ENCODE data around the gene DUSP7. TPM values are rescaled to one million over a fixed set of nuclear protein-coding genes. Genes with fewer than 3 reads are reported as not detected.

The DUSP7 gene
- polyA plus RNA-seq, 1 of the 3 experiments (the other 2 are of a cell fraction) = 25.8 TPM

DNA sequence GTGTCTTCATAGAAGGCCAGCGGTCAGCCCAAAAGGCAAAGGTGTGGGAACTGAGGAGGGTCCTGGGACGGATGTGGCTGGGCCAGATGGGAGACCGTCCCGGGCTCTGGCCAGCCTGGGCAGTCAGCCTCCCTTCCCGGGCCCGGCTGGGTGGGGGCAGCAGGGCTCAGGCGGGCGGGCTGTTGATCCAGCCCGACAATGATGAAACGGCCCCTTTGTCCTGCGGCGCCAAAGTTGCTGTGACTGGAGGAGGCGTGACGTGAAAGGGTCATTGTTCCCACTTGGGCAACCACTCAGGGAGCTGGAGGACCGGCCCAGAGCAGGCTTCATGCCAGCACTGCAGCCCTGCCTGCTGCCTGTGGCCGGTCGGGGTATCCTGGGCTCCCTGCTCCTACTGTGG is 16.5 kb downstream of the DUSP7 start:
- CTCF ChIA-PET = interaction anchor here (1.4 to 29.9 kb wide), 7 partner anchors 11 to 84 kb away, joined by 4 to 983 read pairs (median 24); partner anchors contain the start of genes ABHD14B and DUSP7
- WGBS (ENCODE audit: low lambda C conversion rate) = 93% methylated on average over 12 of the region's 17 CpGs
- POLR2A ChIA-PET = interaction anchor here (3.3 to 7.2 kb wide), 3 partner anchors 11 to 34 kb away, joined by 26 to 218 read pairs (median 60); no protein-coding TSS in a partner anchor

DNA sequence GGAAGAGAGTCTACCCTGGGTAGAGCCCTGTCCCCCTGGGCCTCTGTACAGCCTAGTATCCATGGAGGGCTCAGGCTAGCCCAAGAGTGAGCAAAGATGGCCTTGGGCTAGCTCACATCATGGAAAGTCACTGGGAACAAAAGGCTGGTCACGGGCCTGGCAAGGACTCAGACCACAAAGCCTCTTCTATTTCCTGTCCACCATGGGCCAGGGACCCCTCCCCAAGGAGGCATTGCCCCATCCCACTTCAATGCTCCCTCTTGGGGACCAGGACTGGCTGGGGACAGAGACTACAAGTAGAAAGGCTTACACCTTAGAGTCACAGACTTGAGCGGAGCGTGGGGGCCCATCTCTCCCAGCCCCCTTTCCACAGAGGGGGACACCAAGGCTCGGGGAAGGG is 16.9 kb downstream of the DUSP7 start:
- CTCF ChIA-PET = interaction anchor here (1.2 to 29.9 kb wide), 5 partner anchors 11 to 84 kb away, joined by 4 to 983 read pairs (median 105); partner anchors contain the start of gene DUSP7
- Histone ChIP-seq H3K4me3 (ENCODE audit: low read depth in 2 of 2, low read length in 1 of 2) (no peak overlapping the region), H2AFZ (ENCODE audit: low read depth) (no peak overlapping the region), H3K9me2 (no peaks in the 10 kb centered on the region), H4K20me1 (ENCODE audit: insufficient read depth) (no peaks in the 10 kb centered on the region), H3F3A (replicated peaks; ENCODE audit: insufficient read depth) (no peaks in the 10 kb centered on the region), H3K27me3 (ENCODE audit: insufficient read depth) (no peaks in the 10 kb centered on the region), H3K9me3 (no peaks in the 10 kb centered on the region), H3K4me2 (no peak overlapping the region), H3K4me1 (ENCODE audit: control insufficient read depth in 1 of 2, insufficient read depth in 2 of 2, low read depth in 1 of 2, low read length in 1 of 2) (peaks cover 7 to 87% of the 10 kb centered on the region in 2 experiments; a peak in 1 of 4 replicates), H3K79me2 (ENCODE audit: insufficient read depth) (no peaks in the 10 kb centered on the region), H3K27ac (ENCODE audit: low read depth in 2 of 2, low read length in 1 of 2) (peak overlapping the region in 1 of 2 experiments; percentile 100; a peak in 2 of 4 replicates), H3K9ac (no peak overlapping the region), H3K36me3 (replicated peaks in 1 of 2; ENCODE audit: control insufficient read depth in 1 of 2, insufficient read depth in 2 of 2, low read length in 1 of 2) (no peaks in the 10 kb centered on the region)
- POLR2A ChIA-PET = interaction anchor here (3.3 to 7.2 kb wide), 3 partner anchors 10 to 34 kb away, joined by 26 to 218 read pairs (median 60); no protein-coding TSS in a partner anchor
- DNase-seq = no peak
- WGBS (ENCODE audit: low lambda C conversion rate) = 97% methylated on average over 3 of the region's 4 CpGs
- TF ChIP-seq YY1 (IDR thresholded peaks at IDR 0.05; ENCODE audit: low read depth) = no peak
- TF ChIP-seq ELF1 (IDR thresholded peaks at IDR 0.05) = no peak
- no peak for TF ChIP-seq EZH2phosphoT487 (IDR thresholded peaks at IDR 0.05; ENCODE audit: borderline replicate concordance, low read depth)
- TF ChIP-seq RAD21 (IDR thresholded peaks at IDR 0.05; ENCODE audit: low read length) = no peak
- TF ChIP-seq FOXJ3 (CRISPR knock-in tag; IDR thresholded peaks at IDR 0.05) = no peak
- TF ChIP-seq TCF12 (IDR thresholded peaks at IDR 0.05) = no peak
- TF ChIP-seq NRF1 (IDR thresholded peaks at IDR 0.05; ENCODE audit: low read depth, low read length) = no peak
- no peak for TF ChIP-seq MXI1 (IDR thresholded peaks at IDR 0.05; ENCODE audit: low read depth, low read length)
- TF ChIP-seq RXRA (IDR thresholded peaks at IDR 0.05; ENCODE audit: borderline replicate concordance, low read depth) = no peak
- no peak for TF ChIP-seq TAF1 (IDR thresholded peaks at IDR 0.05; ENCODE audit: borderline replicate concordance, low read depth, low read length)
- no peak for TF ChIP-seq GABPA (IDR thresholded peaks at IDR 0.05; ENCODE audit: low read depth)
- no peak for TF ChIP-seq FOSL2 (IDR thresholded peaks at IDR 0.05; ENCODE audit: borderline replicate concordance, low read depth)
- TF ChIP-seq SMC3 (IDR thresholded peaks at IDR 0.05; ENCODE audit: low read depth, low read length) = no peak
- TF ChIP-seq, protein P1, sequence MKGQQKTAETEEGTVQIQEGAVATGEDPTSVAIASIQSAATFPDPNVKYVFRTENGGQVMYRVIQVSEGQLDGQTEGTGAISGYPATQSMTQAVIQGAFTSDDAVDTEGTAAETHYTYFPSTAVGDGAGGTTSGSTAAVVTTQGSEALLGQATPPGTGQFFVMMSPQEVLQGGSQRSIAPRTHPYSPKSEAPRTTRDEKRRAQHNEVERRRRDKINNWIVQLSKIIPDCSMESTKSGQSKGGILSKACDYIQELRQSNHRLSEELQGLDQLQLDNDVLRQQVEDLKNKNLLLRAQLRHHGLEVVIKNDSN (IDR thresholded peaks at IDR 0.05; ENCODE audit: borderline replicate concordance, low read depth) = no peak
- no peak for TF ChIP-seq JUND (IDR thresholded peaks at IDR 0.05)
- TF ChIP-seq, protein P2, sequence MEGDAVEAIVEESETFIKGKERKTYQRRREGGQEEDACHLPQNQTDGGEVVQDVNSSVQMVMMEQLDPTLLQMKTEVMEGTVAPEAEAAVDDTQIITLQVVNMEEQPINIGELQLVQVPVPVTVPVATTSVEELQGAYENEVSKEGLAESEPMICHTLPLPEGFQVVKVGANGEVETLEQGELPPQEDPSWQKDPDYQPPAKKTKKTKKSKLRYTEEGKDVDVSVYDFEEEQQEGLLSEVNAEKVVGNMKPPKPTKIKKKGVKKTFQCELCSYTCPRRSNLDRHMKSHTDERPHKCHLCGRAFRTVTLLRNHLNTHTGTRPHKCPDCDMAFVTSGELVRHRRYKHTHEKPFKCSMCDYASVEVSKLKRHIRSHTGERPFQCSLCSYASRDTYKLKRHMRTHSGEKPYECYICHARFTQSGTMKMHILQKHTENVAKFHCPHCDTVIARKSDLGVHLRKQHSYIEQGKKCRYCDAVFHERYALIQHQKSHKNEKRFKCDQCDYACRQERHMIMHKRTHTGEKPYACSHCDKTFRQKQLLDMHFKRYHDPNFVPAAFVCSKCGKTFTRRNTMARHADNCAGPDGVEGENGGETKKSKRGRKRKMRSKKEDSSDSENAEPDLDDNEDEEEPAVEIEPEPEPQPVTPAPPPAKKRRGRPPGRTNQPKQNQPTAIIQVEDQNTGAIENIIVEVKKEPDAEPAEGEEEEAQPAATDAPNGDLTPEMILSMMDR (IDR thresholded peaks at IDR 0.05) = no peak

More for the DNA sequence above, 16.5 kb downstream of the DUSP7 start:
- Histone ChIP-seq H3K9ac (no peak overlapping the region), H3K9me3 (no peaks in the 10 kb centered on the region), H4K20me1 (ENCODE audit: insufficient read depth) (no peaks in the 10 kb centered on the region), H3K4me3 (ENCODE audit: low read depth in 2 of 2, low read length in 1 of 2) (no peak overlapping the region), H3K36me3 (replicated peaks in 1 of 2; ENCODE audit: control insufficient read depth in 1 of 2, insufficient read depth in 2 of 2, low read length in 1 of 2) (no peaks in the 10 kb centered on the region), H3K4me2 (no peak overlapping the region), H3K27ac (ENCODE audit: low read depth in 2 of 2, low read length in 1 of 2) (peak overlapping the region in 1 of 2 experiments; percentile 100; a peak in 2 of 4 replicates), H3K4me1 (ENCODE audit: control insufficient read depth in 1 of 2, insufficient read depth in 2 of 2, low read depth in 1 of 2, low read length in 1 of 2) (peaks cover 7 to 87% of the 10 kb centered on the region in 2 experiments; a peak in 1 of 4 replicates), H3K27me3 (ENCODE audit: insufficient read depth) (no peaks in the 10 kb centered on the region), H2AFZ (ENCODE audit: low read depth) (no peak overlapping the region), H3K9me2 (no peaks in the 10 kb centered on the region), H3F3A (replicated peaks; ENCODE audit: insufficient read depth) (no peaks in the 10 kb centered on the region), H3K79me2 (ENCODE audit: insufficient read depth) (no peaks in the 10 kb centered on the region)
- DNase-seq = no peak
- TF ChIP-seq FOXM1 (IDR thresholded peaks at IDR 0.05; ENCODE audit: low read depth) (no peak), MEF2A (IDR thresholded peaks at IDR 0.05; ENCODE audit: borderline replicate concordance, low read depth) (no peak), GABPA (IDR thresholded peaks at IDR 0.05; ENCODE audit: low read depth) (no peak), SIN3A (IDR thresholded peaks at IDR 0.05; ENCODE audit: borderline replicate concordance, low read depth, low read length) (no peak), EP300 (IDR thresholded peaks at IDR 0.05; ENCODE audit: borderline replicate concordance in 1 of 2, low read depth in 1 of 2, low read length in 1 of 2) (no peak), MXI1 (IDR thresholded peaks at IDR 0.05; ENCODE audit: low read depth, low read length) (no peak)
- TF ChIP-seq, protein P1 (IDR thresholded peaks at IDR 0.05; ENCODE audit: borderline replicate concordance, low read depth) = no peak
- TF ChIP-seq, protein P3, sequence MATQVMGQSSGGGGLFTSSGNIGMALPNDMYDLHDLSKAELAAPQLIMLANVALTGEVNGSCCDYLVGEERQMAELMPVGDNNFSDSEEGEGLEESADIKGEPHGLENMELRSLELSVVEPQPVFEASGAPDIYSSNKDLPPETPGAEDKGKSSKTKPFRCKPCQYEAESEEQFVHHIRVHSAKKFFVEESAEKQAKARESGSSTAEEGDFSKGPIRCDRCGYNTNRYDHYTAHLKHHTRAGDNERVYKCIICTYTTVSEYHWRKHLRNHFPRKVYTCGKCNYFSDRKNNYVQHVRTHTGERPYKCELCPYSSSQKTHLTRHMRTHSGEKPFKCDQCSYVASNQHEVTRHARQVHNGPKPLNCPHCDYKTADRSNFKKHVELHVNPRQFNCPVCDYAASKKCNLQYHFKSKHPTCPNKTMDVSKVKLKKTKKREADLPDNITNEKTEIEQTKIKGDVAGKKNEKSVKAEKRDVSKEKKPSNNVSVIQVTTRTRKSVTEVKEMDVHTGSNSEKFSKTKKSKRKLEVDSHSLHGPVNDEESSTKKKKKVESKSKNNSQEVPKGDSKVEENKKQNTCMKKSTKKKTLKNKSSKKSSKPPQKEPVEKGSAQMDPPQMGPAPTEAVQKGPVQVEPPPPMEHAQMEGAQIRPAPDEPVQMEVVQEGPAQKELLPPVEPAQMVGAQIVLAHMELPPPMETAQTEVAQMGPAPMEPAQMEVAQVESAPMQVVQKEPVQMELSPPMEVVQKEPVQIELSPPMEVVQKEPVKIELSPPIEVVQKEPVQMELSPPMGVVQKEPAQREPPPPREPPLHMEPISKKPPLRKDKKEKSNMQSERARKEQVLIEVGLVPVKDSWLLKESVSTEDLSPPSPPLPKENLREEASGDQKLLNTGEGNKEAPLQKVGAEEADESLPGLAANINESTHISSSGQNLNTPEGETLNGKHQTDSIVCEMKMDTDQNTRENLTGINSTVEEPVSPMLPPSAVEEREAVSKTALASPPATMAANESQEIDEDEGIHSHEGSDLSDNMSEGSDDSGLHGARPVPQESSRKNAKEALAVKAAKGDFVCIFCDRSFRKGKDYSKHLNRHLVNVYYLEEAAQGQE (IDR thresholded peaks at IDR 0.05; ENCODE audit: low read depth, low read length) = no peak
